Ishikawa (cell line): Measurements from ENCODE around the gene LYZ.

Experiments
- CEBPB ChIP-seq: IDR thresholded peaks from 2 replicates; pipeline ENCODE4 v1.6.1; 2012
- CREB1 ChIP-seq: IDR thresholded peaks from 2 replicates; pipeline ENCODE4 v1.6.1; 2012; ENCODE audit warnings: low read depth
- EGR1 ChIP-seq: IDR thresholded peaks from 2 replicates; pipeline ENCODE4 v1.6.1; 2012
- EP300 ChIP-seq: IDR thresholded peaks from 2 replicates; pipeline ENCODE4 v1.6.1; 2012; ENCODE audit warnings: borderline replicate concordance
- FOXM1 ChIP-seq: IDR thresholded peaks from 2 replicates; pipeline ENCODE4 v1.6.1; 2012; ENCODE audit warnings: low read depth, borderline replicate concordance
- NFIC ChIP-seq: IDR thresholded peaks from 2 replicates; pipeline ENCODE4 v1.6.1; 2012
- RAD21 ChIP-seq: IDR thresholded peaks from 2 replicates; pipeline ENCODE4 v1.6.1; 2012; ENCODE audit warnings: low read depth
- TAF1 ChIP-seq: IDR thresholded peaks from 2 replicates; pipeline ENCODE4 v1.6.1; 2012; ENCODE audit warnings: low read depth, mild to moderate bottlenecking
- TCF12 ChIP-seq: IDR thresholded peaks from 2 replicates; pipeline ENCODE4 v1.6.1; 2012; ENCODE audit warnings: low read depth
- TEAD4 ChIP-seq: IDR thresholded peaks from 2 replicates; pipeline ENCODE4 v1.6.1; 2012
- USF1 ChIP-seq: IDR thresholded peaks from 2 replicates; pipeline ENCODE4 v1.6.1; 2012
- YY1 ChIP-seq: IDR thresholded peaks from 2 replicates; pipeline ENCODE4 v1.6.1; 2012; ENCODE audit warnings: low read depth
- ZBTB7A ChIP-seq: IDR thresholded peaks from 2 replicates; pipeline ENCODE4 v1.6.1; 2012; ENCODE audit warnings: low read depth
- TF ChIP-seq, protein P1 (sequence below): IDR thresholded peaks from 2 replicates; pipeline ENCODE4 v1.6.1; 2012; ENCODE audit warnings: low read depth, mild to moderate bottlenecking
- TF ChIP-seq, protein P2 (sequence below): IDR thresholded peaks from 2 replicates; pipeline ENCODE4 v1.6.1; 2012

Gene LYZ

DNA sequence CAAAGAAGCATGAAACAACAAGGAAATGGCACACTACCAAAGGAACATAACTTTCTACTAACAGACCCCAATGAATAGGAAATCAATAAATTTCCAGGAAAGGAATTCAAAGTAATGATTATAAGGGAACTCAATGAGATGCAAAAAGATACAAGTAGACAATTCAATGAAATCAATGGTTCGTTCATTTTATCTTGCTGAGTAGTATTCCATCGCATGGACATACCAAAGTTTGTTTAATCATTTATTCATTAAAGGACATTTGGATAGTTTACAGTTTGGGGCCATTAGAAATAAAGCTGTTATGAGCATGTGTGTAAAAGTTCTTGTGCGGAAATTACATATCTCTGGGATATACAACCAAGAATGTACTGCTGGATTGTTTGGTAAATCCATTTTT is 35.0 kb upstream of the LYZ start:
- no peak for TF ChIP-seq USF1
- no peak for TF ChIP-seq EGR1
- TF ChIP-seq CEBPB = no peak
- TF ChIP-seq TAF1 = no peak
- no peak for TF ChIP-seq TEAD4
- TF ChIP-seq ZBTB7A = no peak
- no peak for TF ChIP-seq RAD21
- TF ChIP-seq YY1 = no peak
- TF ChIP-seq FOXM1 = no peak
- TF ChIP-seq EP300 = no peak
- no peak for TF ChIP-seq TCF12

- TF ChIP-seq ZBTB7A (no peak), NFIC (no peak), CEBPB (no peak), RAD21 (no peak), TEAD4 (no peak), TCF12 (no peak), EP300 (no peak), CREB1 (no peak), TAF1 (no peak), USF1 (no peak), EGR1 (no peak), YY1 (no peak), FOXM1 (no peak)
- TF ChIP-seq, protein P1, sequence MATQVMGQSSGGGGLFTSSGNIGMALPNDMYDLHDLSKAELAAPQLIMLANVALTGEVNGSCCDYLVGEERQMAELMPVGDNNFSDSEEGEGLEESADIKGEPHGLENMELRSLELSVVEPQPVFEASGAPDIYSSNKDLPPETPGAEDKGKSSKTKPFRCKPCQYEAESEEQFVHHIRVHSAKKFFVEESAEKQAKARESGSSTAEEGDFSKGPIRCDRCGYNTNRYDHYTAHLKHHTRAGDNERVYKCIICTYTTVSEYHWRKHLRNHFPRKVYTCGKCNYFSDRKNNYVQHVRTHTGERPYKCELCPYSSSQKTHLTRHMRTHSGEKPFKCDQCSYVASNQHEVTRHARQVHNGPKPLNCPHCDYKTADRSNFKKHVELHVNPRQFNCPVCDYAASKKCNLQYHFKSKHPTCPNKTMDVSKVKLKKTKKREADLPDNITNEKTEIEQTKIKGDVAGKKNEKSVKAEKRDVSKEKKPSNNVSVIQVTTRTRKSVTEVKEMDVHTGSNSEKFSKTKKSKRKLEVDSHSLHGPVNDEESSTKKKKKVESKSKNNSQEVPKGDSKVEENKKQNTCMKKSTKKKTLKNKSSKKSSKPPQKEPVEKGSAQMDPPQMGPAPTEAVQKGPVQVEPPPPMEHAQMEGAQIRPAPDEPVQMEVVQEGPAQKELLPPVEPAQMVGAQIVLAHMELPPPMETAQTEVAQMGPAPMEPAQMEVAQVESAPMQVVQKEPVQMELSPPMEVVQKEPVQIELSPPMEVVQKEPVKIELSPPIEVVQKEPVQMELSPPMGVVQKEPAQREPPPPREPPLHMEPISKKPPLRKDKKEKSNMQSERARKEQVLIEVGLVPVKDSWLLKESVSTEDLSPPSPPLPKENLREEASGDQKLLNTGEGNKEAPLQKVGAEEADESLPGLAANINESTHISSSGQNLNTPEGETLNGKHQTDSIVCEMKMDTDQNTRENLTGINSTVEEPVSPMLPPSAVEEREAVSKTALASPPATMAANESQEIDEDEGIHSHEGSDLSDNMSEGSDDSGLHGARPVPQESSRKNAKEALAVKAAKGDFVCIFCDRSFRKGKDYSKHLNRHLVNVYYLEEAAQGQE = no peak
- TF ChIP-seq, protein P2, sequence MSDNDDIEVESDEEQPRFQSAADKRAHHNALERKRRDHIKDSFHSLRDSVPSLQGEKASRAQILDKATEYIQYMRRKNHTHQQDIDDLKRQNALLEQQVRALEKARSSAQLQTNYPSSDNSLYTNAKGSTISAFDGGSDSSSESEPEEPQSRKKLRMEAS = no peak
Measured at GRCh38 chr12:69318225-69318624, 30.0 kb upstream of the LYZ start.

DNA sequence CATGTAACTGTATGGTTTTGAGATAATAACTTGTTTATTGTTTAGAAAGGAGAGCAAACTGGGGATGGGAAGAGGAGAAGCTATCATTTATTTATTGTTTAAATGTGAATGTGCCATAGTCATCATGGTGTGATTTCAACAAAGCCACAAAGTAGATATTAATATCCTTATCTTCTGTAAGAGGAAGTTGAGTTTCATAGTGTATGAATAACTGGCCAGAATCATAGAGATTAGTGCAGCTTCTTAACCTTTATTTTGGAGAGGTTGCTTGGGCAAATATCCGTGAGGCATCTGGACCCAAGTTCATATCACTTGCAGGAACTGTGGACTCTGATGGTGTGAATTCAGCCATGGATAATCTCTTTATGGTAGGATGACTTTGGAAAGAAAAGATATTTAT is 26.8 kb upstream of the LYZ start:
- TF ChIP-seq, protein P1 = no peak
- TF ChIP-seq CEBPB (no peak), FOXM1 (no peak), YY1 (no peak), TEAD4 (no peak), USF1 (no peak), ZBTB7A (no peak)
- TF ChIP-seq, protein P2 = no peak

DNA sequence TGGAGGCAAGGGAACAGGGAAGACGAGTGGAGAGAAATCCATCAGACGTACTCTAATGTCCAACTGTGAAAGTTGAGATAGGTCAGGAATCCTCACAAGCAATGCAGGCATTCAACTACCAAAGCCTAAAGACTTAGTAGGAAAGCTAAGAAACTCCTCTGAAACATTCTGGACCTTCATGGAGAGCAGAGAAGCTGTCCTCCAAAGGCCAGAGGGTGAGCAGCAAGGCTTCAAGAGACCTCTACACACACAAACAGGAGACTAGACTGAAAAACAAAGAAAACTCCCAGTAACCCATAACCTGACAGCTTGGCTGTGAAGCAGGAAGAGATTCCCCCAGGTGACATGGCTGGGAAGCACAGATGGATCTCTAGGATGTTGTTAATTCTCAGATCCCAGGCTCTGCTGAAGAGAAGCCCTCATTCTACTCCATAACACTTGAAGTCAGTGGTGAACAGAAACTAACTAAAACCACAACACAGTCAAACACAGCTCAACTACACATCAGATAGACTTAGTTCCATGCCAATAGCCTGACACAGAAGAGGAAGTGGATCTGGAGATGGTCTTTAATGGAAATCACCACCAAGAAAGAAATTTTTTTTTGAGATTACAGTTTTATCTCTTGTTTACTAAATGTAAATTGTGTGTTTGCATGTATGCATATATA is 23.2 kb upstream of the LYZ start:
- TF ChIP-seq ZBTB7A = no peak
- TF ChIP-seq, protein P1 = no peak
- no peak for TF ChIP-seq USF1
- no peak for TF ChIP-seq TEAD4
- TF ChIP-seq EGR1 = no peak
- no peak for TF ChIP-seq CREB1
- TF ChIP-seq, protein P2 = no peak
- no peak for TF ChIP-seq TCF12
- TF ChIP-seq EP300 = no peak
